C4-2B (cell line): Measurements from ENCODE around the gene VTI1A.

ENCODE experiments used
- CTCF ChIP-seq: fragments of 450-650 bp; conservative IDR thresholded peaks from 2 replicates; pipeline ENCODE4 v1.5.1; 2017; ENCODE audit warnings: mild to moderate bottlenecking
- ZFX ChIP-seq: fragments of 450-650 bp; IDR thresholded peaks from 2 replicates; pipeline ENCODE4 v1.6.1; 2017

GRCh38 chr10:112753961-112754411 lies 307.0 kb downstream of the VTI1A start:
- TF ChIP-seq CTCF = no peak
- no peak for TF ChIP-seq ZFX
